Measurements from ENCODE around the gene ZNG1E.
"Not testable (repeated sequence)": the region's sequence is repeated elsewhere in the genome, so short reads cannot be mapped to it uniquely, and the experiment has no call there.

The ZNG1E gene

GRCh38 chr9:65675589-65676021 lies at the start of gene ZNG1E:
Gene ZNG1E, plus strand, starts transcription at chr9:65675928. Its CDS starts 49 bp downstream, at chr9:65675977.
- DNase-seq (ENCODE audit: low read depth), result peak; percentile 35

- not testable (repeated sequence) for DNase-seq (ENCODE audit: low read depth)
Observed at GRCh38 chr9:65673579-65673978, 2.1 kb upstream of the ZNG1E start.

GRCh38 chr9:65675018-65675417 lies 710 bp upstream of the ZNG1E start:
- not testable (repeated sequence) for DNase-seq (ENCODE audit: low read depth)

DNA sequence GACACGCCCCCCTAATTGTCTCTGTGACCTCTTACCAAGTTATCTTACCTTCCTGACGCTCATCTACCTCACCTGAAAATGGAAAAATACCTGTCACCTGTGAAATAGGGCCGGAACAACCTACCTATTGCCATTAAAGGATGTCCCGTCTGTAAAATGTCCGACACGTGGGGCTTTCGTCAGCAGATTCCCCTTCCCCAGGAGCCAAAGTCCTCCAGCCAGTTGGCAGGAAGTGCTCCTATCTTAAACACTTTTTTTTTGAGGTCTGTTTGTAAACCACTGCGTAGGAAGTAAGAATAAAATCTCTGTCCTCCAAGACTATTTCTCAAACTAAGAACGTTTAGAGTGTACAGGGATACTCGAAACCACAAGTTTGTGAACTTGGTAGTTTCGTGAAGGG lies 661 bp downstream of the ZNG1E start:
- DNase-seq (ENCODE audit: low read depth), result not testable (repeated sequence)

- not testable (repeated sequence) for DNase-seq (ENCODE audit: low read depth)
Observed at GRCh38 chr9:65678533-65678932, 2.8 kb downstream of the ZNG1E start.

DNA sequence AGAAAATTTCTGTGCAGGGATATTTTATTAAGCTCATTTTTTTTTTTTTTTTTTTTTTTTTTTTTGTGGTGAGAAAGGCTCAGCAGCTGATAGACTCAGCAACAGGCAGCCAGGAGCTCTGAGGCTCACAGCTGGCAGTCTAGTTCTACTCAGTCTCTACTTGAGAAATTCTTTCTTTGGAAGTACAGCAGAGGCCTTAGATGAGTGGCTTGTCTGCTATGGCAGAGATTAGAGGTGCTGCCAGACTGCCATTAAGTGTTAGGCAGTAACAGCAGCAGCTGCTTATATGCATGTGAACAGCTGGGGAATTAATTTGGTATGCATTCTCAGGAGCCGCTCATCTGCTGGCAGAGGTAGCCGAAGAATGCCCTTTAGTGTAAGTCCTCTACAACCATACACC lies 27.8 kb downstream of the ZNG1E start:
- DNase-seq (ENCODE audit: low read depth), result not testable (repeated sequence)

DNA sequence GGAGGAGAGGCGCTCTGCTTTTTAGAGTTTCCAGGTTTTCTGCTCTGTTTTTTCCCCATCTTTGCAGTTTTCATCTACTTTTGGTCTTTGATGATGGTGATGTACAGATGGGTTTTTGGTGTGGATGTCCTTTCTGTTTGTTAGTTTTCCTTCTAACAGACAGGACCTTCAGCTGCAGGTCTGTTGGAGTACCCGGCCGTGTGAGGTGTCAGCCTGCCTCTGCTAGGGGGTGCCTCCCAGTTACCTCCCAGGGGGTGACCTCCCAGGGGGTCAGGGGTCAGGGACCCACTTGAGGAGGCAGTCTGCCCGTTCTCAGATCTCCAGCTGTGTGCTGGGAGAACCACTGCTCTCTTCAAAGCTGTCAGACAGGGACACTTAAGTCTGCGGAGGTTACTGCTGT lies 38.7 kb downstream of the ZNG1E start:
- not testable (repeated sequence) for DNase-seq (ENCODE audit: low read depth)

GRCh38 chr9:65737096-65737564 lies 61.4 kb downstream of the ZNG1E start, which contains the start of gene FOXD4L4:
Gene FOXD4L4, plus strand, starts transcription at chr9:65737146. Its CDS starts 0 bp downstream, at chr9:65737146.
- not testable (repeated sequence) for DNase-seq (ENCODE audit: low read depth)

- not testable (repeated sequence) for DNase-seq (ENCODE audit: low read depth)
Observed at GRCh38 chr9:65738133-65738532, 62.4 kb downstream of the ZNG1E start.

Data from stimulated activated CD8-positive, alpha-beta memory T cell treated with anti-CD3 and anti-CD28 coated beads, Interleukin-4, amount 100 ng/mL, for 24 hours (primary cell).